H1 (cell line): ENCODE measurements around the gene MKI67. TPM values are rescaled to one million over a fixed set of nuclear protein-coding genes. Genes with fewer than 3 reads are reported as not detected.

ENCODE experiments used
- ATF3 ChIP-seq: IDR thresholded peaks from 2 replicates; pipeline ENCODE4 v1.6.1; 2011; ENCODE audit warnings: low read depth, mild to moderate bottlenecking, low read length; ENCODE audit not compliant: insufficient read depth
- polyA plus RNA-seq, 7 experiments: library from polyadenylated mRNA; depleted of rRNA in 3 of 7; stranded (reverse) in 5 of 7; unstranded in 2 of 7; fragments of >200 nt in 5 of 7; fragments of 200-250 nt in 2 of 7; gene quantifications; 1 replicate in 5 of 7; 2 replicates in 1 of 7; 4 replicates in 1 of 7; pipeline versions ENCODE4 v1.2.1 to v1.2.3, GENCODE V29; 2011 to 2013; ENCODE audit warnings: missing spikeins in 2 of 7, mixed read lengths in 2 of 7
- total RNA-seq: library from RNA; stranded (reverse); fragmentation: NEBNext Ultra II Directional; extraction: Animal tissue kit (Norgen Biotek cat#: 25700); gene quantifications from 2 replicates; pipeline ENCODE4 v1.2.1, GENCODE V29; 2021

The MKI67 gene
- total and polyA plus RNA-seq, 2 of the 8 experiments (the other 6 are each of a cell fraction or from before 2014, with no cell fraction given) = 15.8 to 85.1 TPM

- no peak for TF ChIP-seq ATF3
These were observed 46.0 kb downstream of the MKI67 start (continued) for GRCh38 chr10:128080231-128080630.
